GM12891 (cell line): Measurements from ENCODE around the gene DAZAP1.

Experiments
- PAX5 ChIP-seq: IDR thresholded peaks from 2 replicates; pipeline ENCODE4 v1.6.1; 2011; ENCODE audit warnings: low read length, moderate library complexity, mild to moderate bottlenecking; ENCODE audit not compliant: insufficient read depth, severe bottlenecking
- TAF1 ChIP-seq: IDR thresholded peaks from 2 replicates; pipeline ENCODE4 v1.6.1; 2011; ENCODE audit warnings: low read depth, low read length, control low read depth

GRCh38 chr19:1382250-1382649, 25.1 kb upstream of the DAZAP1 start:
- TF ChIP-seq PAX5: no peak
- no peak for TF ChIP-seq TAF1
